Spleen (tissue), 11 donors: ENCODE measurements around the gene BACH2. TPM values are rescaled to one million over a fixed set of nuclear protein-coding genes. Genes with fewer than 3 reads are reported as not detected.

Experiments
- DNase-seq: peaks from one replicate; pipeline ENCODE4 v3.0.0-alpha.2; 2020
- H3K27ac ChIP-seq, 8 donors: fragments of 200-600 bp; sonication (generic) in 7 of 8; 1 replicate in 4 of 8; 2 replicates in 4 of 8; pipeline versions ENCODE4 v1.5.0 to v1.8.0; 2016 to 2021; ENCODE audit warnings: inconsistent platforms in 4 of 8, mild to moderate bottlenecking in 4 of 8, moderate library complexity in 1 of 8
- H3K27me3 ChIP-seq, 7 donors: fragments of 200-600 bp; sonication (generic) in 6 of 7; replicated peaks in 1 of 7; 1 replicate in 4 of 7; 2 replicates in 3 of 7; pipeline versions ENCODE4 v1.5.0 to v1.8.0; 2016 to 2021; ENCODE audit warnings: inconsistent platforms in 3 of 7, mild to moderate bottlenecking in 1 of 7
- H3K36me3 ChIP-seq, 6 donors: fragments of 200-600 bp; sonication (generic) in 5 of 6; 1 replicate in 4 of 6; 2 replicates in 2 of 6; pipeline versions ENCODE4 v1.5.0 to v1.8.0; 2016 to 2021; ENCODE audit warnings: inconsistent platforms in 2 of 6
- H3K4me1 ChIP-seq, 6 donors: fragments of 200-600 bp; sonication (generic) in 5 of 6; 1 replicate in 3 of 6; 2 replicates in 3 of 6; pipeline versions ENCODE4 v1.5.0 to v1.8.0; 2016 to 2021; ENCODE audit warnings: inconsistent platforms in 3 of 6
- H3K4me3 ChIP-seq, 8 donors: fragments of 200-600 bp; sonication (generic) in 7 of 8; 1 replicate in 4 of 8; 2 replicates in 4 of 8; pipeline versions ENCODE4 v1.5.0 to v1.8.0; 2016 to 2021; ENCODE audit warnings: inconsistent platforms in 4 of 8, mild to moderate bottlenecking in 4 of 8, moderate library complexity in 2 of 8
- H3K9me3 ChIP-seq, 8 donors: fragments of 200-600 bp; sonication (generic) in 7 of 8; 1 replicate in 4 of 8; 2 replicates in 4 of 8; pipeline versions ENCODE4 v1.5.0 to v1.8.0; 2016 to 2021; ENCODE audit warnings: inconsistent platforms in 4 of 8
- POLR2A ChIP-seq, 3 donors: fragments of 450-650 bp; IDR thresholded peaks; one replicate each; pipeline ENCODE4 v1.5.1; 2017; ENCODE audit warnings: antibody characterized with exemption in 3 of 3, mild to moderate bottlenecking in 1 of 3
- POLR2AphosphoS5 ChIP-seq, 3 donors: sonication (generic); formaldehyde crosslinking; IDR thresholded peaks; one replicate each; pipeline ENCODE4 v1.5.1; 2017; ENCODE audit warnings: antibody characterized with exemption in 3 of 3
- WGBS, 5 donors: extraction: QIAGEN DNeasy Blood & Tissue Kit in 3 of 5; methylation state at CpG; one replicate each; pipeline versions ENCODE4 v1.1.5 to v1.1.7; 2013 to 2018; 5-methylcytosine and 5-hydroxymethylcytosine counted together
- intact Hi-C: fragments of 100-400 bp; cut with DNase I; formaldehyde crosslinking; loops from one replicate; pipeline ENCODE4 v1.15.0; 2023; ENCODE audit warnings: low total_unique reads
- polyA plus RNA-seq, 3 donors: library from polyadenylated mRNA; stranded (reverse); fragments of 200-250 nt; gene quantifications; one replicate each; pipeline ENCODE4 v1.2.1, GENCODE V29; 2013
- total RNA-seq, 7 donors: library from RNA; depleted of rRNA in 3 of 7; stranded (reverse); fragments of >200 nt in 3 of 7; fragmentation: NEBNext Ultra II Directional in 4 of 7; extraction: Animal tissue kit (Norgen Biotek cat#: 25700) in 4 of 7; gene quantifications; one replicate each; pipeline versions ENCODE4 v1.1.0 to v1.2.1, GENCODE V29; 2016 to 2021
- TF ChIP-seq, protein P1 (sequence below), 11 experiments: fragments of 200-600 bp in 7 of 11; fragments of 450-650 bp in 4 of 11; sonication (generic) in 4 of 11; IDR thresholded peaks in 8 of 11; conservative IDR thresholded peaks in 3 of 11; 1 replicate in 7 of 11; 2 replicates in 4 of 11; pipeline versions ENCODE4 v1.4.0 to v1.8.0; 2016 to 2021; ENCODE audit warnings: antibody characterized with exemption in 11 of 11, inconsistent platforms in 4 of 11, mild to moderate bottlenecking in 1 of 11
- donor health status: healthy with polysubstance abuse.
- donor health status: DM: no; HTN: no; CAD: no; lungs with moderate emphysema.
- donor health status: DM: no; HTN: no; CAD: no.
- donor health status: Bipolar disorder and iron deficiency.
- donor health status: healthy.
- donor health status: DM: no; HTN: no; CAD: no.
- donor health status: DM: yes; HTN: yes; CAD: no.

Gene BACH2
- total and polyA plus RNA-seq, 10 donors: 3.0 to 53.8 (median 32.3) TPM

DNA sequence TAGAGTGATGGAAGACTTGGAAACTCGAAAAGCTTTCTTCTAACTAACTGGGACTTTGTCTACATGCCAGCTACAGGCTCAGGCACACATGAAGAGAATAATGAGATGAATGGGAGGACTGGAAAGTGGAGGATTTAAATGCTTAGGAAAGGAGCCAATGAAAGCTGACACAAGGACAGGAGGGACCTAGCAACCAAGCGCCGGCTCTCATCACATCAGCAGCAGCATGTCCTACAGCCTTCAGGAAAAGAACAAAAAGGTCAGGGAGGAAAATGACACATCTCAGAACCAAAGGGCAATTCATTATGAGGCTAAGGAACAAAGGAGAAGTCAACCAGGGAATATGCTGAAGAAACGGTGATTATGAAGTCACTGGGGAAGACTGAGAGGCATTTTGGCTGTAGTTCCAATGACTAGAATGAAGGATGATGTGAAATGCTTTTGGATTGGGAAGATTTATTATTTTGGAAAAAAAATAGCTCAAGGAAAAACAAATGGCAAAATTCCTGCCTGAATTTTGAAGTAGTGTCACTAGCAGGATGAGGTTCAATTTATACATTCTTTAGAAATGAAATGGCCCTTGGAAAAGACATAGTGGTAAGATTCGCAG is 5.7 kb downstream of the BACH2 start:
- no peak for DNase-seq
- H3K36me3 ChIP-seq: no peaks in the 10 kb centered on the region
- H3K27me3 ChIP-seq: peaks cover 0 to 22% (median 7%) of the 10 kb centered on the region in 7 donors
- no peak overlapping the region for H3K4me3 ChIP-seq
- H3K27ac ChIP-seq: no peak overlapping the region
- TF ChIP-seq POLR2AphosphoS5 (IDR thresholded peaks at IDR 0.05): no peak
- no peak for TF ChIP-seq POLR2A (IDR thresholded peaks at IDR 0.05)
- TF ChIP-seq, protein P1, sequence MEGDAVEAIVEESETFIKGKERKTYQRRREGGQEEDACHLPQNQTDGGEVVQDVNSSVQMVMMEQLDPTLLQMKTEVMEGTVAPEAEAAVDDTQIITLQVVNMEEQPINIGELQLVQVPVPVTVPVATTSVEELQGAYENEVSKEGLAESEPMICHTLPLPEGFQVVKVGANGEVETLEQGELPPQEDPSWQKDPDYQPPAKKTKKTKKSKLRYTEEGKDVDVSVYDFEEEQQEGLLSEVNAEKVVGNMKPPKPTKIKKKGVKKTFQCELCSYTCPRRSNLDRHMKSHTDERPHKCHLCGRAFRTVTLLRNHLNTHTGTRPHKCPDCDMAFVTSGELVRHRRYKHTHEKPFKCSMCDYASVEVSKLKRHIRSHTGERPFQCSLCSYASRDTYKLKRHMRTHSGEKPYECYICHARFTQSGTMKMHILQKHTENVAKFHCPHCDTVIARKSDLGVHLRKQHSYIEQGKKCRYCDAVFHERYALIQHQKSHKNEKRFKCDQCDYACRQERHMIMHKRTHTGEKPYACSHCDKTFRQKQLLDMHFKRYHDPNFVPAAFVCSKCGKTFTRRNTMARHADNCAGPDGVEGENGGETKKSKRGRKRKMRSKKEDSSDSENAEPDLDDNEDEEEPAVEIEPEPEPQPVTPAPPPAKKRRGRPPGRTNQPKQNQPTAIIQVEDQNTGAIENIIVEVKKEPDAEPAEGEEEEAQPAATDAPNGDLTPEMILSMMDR (IDR thresholded peaks at IDR 0.05 in 8 of 11, conservative IDR thresholded peaks at IDR 0.05 in 3 of 11): no peak
- H3K4me1 ChIP-seq: peaks cover 6 to 99% (median 42%) of the 10 kb centered on the region in 6 donors
- H3K9me3 ChIP-seq: peaks cover 0 to 7% (median 5%) of the 10 kb centered on the region in 8 donors
- WGBS, 5 donors: 79 to 85% (median 83%) methylated on average over 5 of the region's 5 CpGs
- intact Hi-C loops: loop anchor here (5.0 to 10.0 kb wide), 3 partner anchors 101 to 306 kb away; no protein-coding TSS in a partner anchor

DNA sequence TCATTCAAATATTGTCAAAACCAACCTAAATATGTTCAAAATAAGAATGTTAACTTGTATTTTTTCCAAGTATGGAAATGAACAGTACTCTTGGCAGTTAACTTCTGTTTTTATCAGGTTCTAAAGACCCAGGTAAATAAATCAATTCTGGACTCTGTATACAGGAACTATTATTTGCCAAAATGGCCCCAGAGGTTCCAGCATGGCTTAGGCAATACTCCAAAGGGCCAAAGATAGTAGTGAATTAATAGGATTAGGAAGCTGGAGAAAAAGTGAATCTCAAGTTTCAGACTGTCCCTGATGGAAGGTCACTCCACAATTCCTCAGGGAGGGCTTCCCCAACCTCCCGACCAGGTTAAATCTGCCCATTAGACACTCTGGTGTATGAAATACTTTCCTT is 6.7 kb downstream of the BACH2 start:
- TF ChIP-seq, protein P1 (IDR thresholded peaks at IDR 0.05 in 8 of 11, conservative IDR thresholded peaks at IDR 0.05 in 3 of 11): no peak
- no peak for TF ChIP-seq POLR2AphosphoS5 (IDR thresholded peaks at IDR 0.05)
- no peak for TF ChIP-seq POLR2A (IDR thresholded peaks at IDR 0.05)
- H3K4me1 ChIP-seq: peaks cover 16 to 99% (median 44%) of the 10 kb centered on the region in 6 donors

DNA sequence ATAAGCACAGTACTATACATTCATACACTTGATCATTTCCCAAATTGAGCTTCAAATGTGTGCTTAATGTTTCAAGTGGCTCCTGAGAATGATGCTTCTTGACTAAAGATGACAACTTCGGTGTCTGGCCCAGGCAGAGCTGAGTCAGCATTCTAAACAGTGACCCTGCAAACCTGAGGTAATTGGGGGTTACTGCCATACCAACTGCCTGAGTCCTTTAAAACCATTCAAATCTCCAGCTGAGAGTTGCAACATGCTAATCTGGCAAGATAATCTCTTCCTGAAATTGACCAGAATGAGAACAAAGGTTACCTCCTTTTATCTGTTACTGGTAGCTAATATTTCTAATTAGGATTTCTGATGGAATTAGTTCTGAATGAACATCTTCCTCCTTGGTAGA is 8.2 kb downstream of the BACH2 start:
- 23 to 53% (median 36%) methylated on average over 1 of the region's 1 CpG for WGBS, 5 donors
- Histone ChIP-seq H3K27me3 (no peaks in the 10 kb centered on the region), H3K27ac (peak overlapping the region in 1 of 8 donors; percentile 26), H3K36me3 (no peaks in the 10 kb centered on the region), H3K4me3 (no peak overlapping the region), H3K4me1 (peaks cover 26 to 99% (median 43%) of the 10 kb centered on the region in 6 donors), H3K9me3 (peaks cover 0 to 7% (median 5%) of the 10 kb centered on the region in 8 donors)
- intact Hi-C loops: loop anchor here (10.0 kb wide), 1 partner anchor 54 kb away; no protein-coding TSS in a partner anchor
- DNase-seq: no peak
- TF ChIP-seq POLR2AphosphoS5 (IDR thresholded peaks at IDR 0.05): no peak
- TF ChIP-seq POLR2A (IDR thresholded peaks at IDR 0.05): no peak
- TF ChIP-seq, protein P1 (IDR thresholded peaks at IDR 0.05 in 8 of 11, conservative IDR thresholded peaks at IDR 0.05 in 3 of 11): no peak

More for the DNA sequence above, 6.7 kb downstream of the BACH2 start:
- Histone ChIP-seq H3K36me3 (no peaks in the 10 kb centered on the region), H3K4me3 (no peak overlapping the region), H3K27me3 (peaks cover 0 to 12% (median 3%) of the 10 kb centered on the region in 7 donors), H3K9me3 (peaks cover 0 to 7% (median 5%) of the 10 kb centered on the region in 8 donors), H3K27ac (no peak overlapping the region)
- intact Hi-C loops: loop anchor here (5.0 to 10.0 kb wide), 4 partner anchors 55 to 305 kb away; no protein-coding TSS in a partner anchor
- 92 to 100% (median 97%) methylated on average over 1 of the region's 1 CpG for WGBS, 5 donors
- DNase-seq: no peak

DNA sequence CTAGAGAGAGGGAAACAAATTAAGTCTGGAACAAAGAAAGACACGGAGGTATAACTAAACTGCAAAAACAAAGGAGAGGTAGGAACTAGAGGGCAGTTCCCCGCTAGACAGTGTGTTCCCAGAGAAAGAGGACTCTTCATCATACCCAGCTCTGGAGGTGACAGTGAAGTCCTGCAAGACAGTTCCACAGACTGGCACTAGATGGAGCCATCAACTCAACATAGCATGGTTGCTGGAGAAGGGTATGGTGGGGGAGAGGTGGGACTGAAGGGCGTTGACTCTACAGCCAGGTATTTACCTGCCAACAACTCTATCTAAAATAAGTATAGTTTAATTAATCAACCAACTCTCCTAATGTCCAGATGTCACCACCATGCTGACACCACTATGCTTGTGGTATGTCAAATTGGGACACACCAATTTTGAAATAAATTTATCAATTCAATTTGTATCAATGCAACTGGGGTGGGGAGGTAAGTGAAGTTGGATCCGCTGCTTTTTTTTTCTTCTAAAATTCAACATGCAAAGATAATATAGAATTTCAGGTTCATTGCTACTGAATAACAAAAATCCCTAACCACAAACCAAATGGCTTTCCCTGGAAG is 9.7 kb downstream of the BACH2 start:
- no peak overlapping the region for H3K4me3 ChIP-seq
- TF ChIP-seq, protein P1 (IDR thresholded peaks at IDR 0.05 in 8 of 11, conservative IDR thresholded peaks at IDR 0.05 in 3 of 11): peak; percentile 36 to 71 (median 52)
- no peak for TF ChIP-seq POLR2AphosphoS5 (IDR thresholded peaks at IDR 0.05)
- H3K36me3 ChIP-seq: no peaks in the 10 kb centered on the region
- WGBS, 5 donors: 82 to 87% (median 84%) methylated on average over 4 of the region's 4 CpGs
- intact Hi-C loops: loop anchor here (10.0 kb wide), 1 partner anchor 52 kb away; no protein-coding TSS in a partner anchor
- H3K9me3 ChIP-seq: peaks cover 0 to 9% (median 5%) of the 10 kb centered on the region in 8 donors
- peaks cover 26 to 95% (median 40%) of the 10 kb centered on the region in 6 donors for H3K4me1 ChIP-seq
- peak overlapping the region in 6 of 8 donors; percentile 64 to 86 (median 78) for H3K27ac ChIP-seq
- no peak for DNase-seq
- H3K27me3 ChIP-seq: no peaks in the 10 kb centered on the region
